Measurements from ENCODE around the gene DDA1. TPM values are rescaled to one million over a fixed set of nuclear protein-coding genes. Genes with fewer than 3 reads are reported as not detected.

The DDA1 gene
- total and polyA plus RNA-seq, 2 of the 13 experiments (the other 11 are each of a cell fraction or from before 2014, with no cell fraction given), result 24.5 to 26.0 TPM

DNA sequence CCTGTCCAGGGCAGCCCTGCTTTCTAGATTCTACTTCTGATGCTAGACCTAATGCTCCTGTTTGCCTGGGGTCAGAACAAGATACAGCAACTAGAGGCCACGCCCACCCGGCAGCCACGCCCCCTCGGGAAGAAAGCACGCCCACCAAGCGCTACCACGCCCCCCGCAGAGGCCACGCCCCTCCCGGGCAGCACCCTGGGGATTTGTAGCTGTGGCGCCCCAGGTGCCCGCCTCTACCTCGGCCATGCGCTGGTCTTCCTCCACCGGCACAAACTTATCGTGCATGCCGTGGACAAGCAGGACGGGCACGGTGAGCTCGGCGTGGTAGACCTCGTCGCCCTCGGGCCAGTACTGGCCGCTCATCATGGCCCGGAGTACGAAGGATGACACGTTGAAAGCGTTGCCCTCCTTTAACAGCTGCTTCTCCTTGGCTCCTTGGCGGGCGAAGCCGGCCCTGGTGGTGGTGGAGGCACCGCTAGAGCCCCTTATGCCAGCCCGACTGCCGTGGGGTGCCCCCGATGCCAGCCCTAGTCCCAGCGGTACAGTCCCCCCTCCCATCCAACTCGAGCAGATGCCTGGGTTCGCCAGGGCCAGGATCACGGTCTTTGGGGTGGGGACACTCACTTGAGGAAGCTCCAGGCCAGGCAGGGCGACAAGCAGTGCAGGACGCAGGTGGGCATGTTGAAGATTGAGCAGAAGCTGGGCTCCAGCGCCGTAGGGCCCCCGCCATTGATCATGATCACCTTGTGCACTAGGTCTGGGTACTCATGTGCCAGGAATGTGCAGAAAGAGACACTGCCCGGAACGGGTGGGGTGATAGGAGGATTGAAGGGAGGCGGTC is 15.1 kb upstream of the DDA1 start:
- H3K4me3 ChIP-seq (replicated peaks in 1 of 3; ENCODE audit: insufficient read depth in 1 of 3, low read depth in 2 of 3, low read length in 3 of 3), result no peak overlapping the region
- TF ChIP-seq AGO2 (optimal IDR thresholded peaks at IDR 0.05; ENCODE audit: low read depth, low read length) (peak; percentile 40), SP1 (IDR thresholded peaks at IDR 0.05) (no peak), SP1 (CRISPR knock-in tag; IDR thresholded peaks at IDR 0.05) (peak; percentile 37; the same call in 1 of the 2 replicates), SRSF1 (optimal IDR thresholded peaks at IDR 0.05; ENCODE audit: low read depth, low read length) (no peak)
- TF ChIP-seq, protein P1, sequence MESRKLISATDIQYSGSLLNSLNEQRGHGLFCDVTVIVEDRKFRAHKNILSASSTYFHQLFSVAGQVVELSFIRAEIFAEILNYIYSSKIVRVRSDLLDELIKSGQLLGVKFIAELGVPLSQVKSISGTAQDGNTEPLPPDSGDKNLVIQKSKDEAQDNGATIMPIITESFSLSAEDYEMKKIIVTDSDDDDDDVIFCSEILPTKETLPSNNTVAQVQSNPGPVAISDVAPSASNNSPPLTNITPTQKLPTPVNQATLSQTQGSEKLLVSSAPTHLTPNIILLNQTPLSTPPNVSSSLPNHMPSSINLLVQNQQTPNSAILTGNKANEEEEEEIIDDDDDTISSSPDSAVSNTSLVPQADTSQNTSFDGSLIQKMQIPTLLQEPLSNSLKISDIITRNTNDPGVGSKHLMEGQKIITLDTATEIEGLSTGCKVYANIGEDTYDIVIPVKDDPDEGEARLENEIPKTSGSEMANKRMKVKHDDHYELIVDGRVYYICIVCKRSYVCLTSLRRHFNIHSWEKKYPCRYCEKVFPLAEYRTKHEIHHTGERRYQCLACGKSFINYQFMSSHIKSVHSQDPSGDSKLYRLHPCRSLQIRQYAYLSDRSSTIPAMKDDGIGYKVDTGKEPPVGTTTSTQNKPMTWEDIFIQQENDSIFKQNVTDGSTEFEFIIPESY (CRISPR knock-in tag; IDR thresholded peaks at IDR 0.05), result peak; percentile 52; the same call in 1 of the 2 replicates
- TF ChIP-seq, protein P2, sequence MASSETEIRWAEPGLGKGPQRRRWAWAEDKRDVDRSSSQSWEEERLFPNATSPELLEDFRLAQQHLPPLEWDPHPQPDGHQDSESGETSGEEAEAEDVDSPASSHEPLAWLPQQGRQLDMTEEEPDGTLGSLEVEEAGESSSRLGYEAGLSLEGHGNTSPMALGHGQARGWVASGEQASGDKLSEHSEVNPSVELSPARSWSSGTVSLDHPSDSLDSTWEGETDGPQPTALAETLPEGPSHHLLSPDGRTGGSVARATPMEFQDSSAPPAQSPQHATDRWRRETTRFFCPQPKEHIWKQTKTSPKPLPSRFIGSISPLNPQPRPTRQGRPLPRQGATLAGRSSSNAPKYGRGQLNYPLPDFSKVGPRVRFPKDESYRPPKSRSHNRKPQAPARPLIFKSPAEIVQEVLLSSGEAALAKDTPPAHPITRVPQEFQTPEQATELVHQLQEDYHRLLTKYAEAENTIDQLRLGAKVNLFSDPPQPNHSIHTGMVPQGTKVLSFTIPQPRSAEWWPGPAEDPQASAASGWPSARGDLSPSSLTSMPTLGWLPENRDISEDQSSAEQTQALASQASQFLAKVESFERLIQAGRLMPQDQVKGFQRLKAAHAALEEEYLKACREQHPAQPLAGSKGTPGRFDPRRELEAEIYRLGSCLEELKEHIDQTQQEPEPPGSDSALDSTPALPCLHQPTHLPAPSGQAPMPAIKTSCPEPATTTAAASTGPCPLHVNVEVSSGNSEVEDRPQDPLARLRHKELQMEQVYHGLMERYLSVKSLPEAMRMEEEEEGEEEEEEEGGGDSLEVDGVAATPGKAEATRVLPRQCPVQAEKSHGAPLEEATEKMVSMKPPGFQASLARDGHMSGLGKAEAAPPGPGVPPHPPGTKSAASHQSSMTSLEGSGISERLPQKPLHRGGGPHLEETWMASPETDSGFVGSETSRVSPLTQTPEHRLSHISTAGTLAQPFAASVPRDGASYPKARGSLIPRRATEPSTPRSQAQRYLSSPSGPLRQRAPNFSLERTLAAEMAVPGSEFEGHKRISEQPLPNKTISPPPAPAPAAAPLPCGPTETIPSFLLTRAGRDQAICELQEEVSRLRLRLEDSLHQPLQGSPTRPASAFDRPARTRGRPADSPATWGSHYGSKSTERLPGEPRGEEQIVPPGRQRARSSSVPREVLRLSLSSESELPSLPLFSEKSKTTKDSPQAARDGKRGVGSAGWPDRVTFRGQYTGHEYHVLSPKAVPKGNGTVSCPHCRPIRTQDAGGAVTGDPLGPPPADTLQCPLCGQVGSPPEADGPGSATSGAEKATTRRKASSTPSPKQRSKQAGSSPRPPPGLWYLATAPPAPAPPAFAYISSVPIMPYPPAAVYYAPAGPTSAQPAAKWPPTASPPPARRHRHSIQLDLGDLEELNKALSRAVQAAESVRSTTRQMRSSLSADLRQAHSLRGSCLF (CRISPR knock-in tag; IDR thresholded peaks at IDR 0.05; ENCODE audit: borderline replicate concordance), result no peak
- TF ChIP-seq, protein P3, sequence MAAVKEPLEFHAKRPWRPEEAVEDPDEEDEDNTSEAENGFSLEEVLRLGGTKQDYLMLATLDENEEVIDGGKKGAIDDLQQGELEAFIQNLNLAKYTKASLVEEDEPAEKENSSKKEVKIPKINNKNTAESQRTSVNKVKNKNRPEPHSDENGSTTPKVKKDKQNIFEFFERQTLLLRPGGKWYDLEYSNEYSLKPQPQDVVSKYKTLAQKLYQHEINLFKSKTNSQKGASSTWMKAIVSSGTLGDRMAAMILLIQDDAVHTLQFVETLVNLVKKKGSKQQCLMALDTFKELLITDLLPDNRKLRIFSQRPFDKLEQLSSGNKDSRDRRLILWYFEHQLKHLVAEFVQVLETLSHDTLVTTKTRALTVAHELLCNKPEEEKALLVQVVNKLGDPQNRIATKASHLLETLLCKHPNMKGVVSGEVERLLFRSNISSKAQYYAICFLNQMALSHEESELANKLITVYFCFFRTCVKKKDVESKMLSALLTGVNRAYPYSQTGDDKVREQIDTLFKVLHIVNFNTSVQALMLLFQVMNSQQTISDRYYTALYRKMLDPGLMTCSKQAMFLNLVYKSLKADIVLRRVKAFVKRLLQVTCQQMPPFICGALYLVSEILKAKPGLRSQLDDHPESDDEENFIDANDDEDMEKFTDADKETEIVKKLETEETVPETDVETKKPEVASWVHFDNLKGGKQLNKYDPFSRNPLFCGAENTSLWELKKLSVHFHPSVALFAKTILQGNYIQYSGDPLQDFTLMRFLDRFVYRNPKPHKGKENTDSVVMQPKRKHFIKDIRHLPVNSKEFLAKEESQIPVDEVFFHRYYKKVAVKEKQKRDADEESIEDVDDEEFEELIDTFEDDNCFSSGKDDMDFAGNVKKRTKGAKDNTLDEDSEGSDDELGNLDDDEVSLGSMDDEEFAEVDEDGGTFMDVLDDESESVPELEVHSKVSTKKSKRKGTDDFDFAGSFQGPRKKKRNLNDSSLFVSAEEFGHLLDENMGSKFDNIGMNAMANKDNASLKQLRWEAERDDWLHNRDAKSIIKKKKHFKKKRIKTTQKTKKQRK (IDR thresholded peaks at IDR 0.05; ENCODE audit: low read length), result no peak
- TF ChIP-seq, protein P4, sequence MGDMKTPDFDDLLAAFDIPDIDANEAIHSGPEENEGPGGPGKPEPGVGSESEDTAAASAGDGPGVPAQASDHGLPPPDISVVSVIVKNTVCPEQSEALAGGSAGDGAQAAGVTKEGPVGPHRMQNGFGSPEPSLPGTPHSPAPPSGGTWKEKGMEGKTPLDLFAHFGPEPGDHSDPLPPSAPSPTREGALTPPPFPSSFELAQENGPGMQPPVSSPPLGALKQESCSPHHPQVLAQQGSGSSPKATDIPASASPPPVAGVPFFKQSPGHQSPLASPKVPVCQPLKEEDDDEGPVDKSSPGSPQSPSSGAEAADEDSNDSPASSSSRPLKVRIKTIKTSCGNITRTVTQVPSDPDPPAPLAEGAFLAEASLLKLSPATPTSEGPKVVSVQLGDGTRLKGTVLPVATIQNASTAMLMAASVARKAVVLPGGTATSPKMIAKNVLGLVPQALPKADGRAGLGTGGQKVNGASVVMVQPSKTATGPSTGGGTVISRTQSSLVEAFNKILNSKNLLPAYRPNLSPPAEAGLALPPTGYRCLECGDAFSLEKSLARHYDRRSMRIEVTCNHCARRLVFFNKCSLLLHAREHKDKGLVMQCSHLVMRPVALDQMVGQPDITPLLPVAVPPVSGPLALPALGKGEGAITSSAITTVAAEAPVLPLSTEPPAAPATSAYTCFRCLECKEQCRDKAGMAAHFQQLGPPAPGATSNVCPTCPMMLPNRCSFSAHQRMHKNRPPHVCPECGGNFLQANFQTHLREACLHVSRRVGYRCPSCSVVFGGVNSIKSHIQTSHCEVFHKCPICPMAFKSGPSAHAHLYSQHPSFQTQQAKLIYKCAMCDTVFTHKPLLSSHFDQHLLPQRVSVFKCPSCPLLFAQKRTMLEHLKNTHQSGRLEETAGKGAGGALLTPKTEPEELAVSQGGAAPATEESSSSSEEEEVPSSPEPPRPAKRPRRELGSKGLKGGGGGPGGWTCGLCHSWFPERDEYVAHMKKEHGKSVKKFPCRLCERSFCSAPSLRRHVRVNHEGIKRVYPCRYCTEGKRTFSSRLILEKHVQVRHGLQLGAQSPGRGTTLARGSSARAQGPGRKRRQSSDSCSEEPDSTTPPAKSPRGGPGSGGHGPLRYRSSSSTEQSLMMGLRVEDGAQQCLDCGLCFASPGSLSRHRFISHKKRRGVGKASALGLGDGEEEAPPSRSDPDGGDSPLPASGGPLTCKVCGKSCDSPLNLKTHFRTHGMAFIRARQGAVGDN (CRISPR knock-in tag; IDR thresholded peaks at IDR 0.05), result 0 out of 2 replicates have a peak, but pooled peaks have one; percentile 6

More for the DNA sequence above, 15.1 kb upstream of the DDA1 start:
- ChIA-PET POLR2A (no interaction called here), CTCF (ENCODE audit: low intra/inter-chr PET ratio, low total read pairs) (no interaction called here)
- DNase-seq (ENCODE audit: low spot score) (no peak), FAIRE-seq (no peak), ATAC-seq (no peak)
- H3K9me3 ChIP-seq (ENCODE audit: low read length), result peaks cover 5% of the 10 kb centered on the region
- H3K9ac ChIP-seq (ENCODE audit: insufficient read depth, low read depth, low read length), result no peak overlapping the region
- in situ Hi-C loops (cut with HindIII; ENCODE audit: extremely low pct_ligation_motif_present, low pct_unique_long_range_greater_than_20kb), result no loop called here
- no peaks in the 10 kb centered on the region for H3K79me2 ChIP-seq (ENCODE audit: insufficient read depth, low read length)
- WGBS (ENCODE audit: low lambda C conversion rate), result 93% methylated on average over 18 of the region's 48 CpGs
- no peak overlapping the region for H3K4me2 ChIP-seq (ENCODE audit: low read depth, low read length)
- H4K20me1 ChIP-seq (ENCODE audit: insufficient read depth, low read length), result no peaks in the 10 kb centered on the region
- intact Hi-C loops (cut with micrococcal nuclease; ENCODE audit: unreplicated experiment), result no loop called here
- BruUV-seq (replicated peaks), result no TSS peak
- no peak overlapping the region for H2AFZ ChIP-seq (ENCODE audit: low read length)
- H3K27me3 ChIP-seq (ENCODE audit: control insufficient read depth in 1 of 2, insufficient read depth in 2 of 2, low read length in 2 of 2), result no peaks in the 10 kb centered on the region
- no peak overlapping the region for H3K27ac ChIP-seq (ENCODE audit: extremely low read length, insufficient read depth, low read length)
- H3K36me3 ChIP-seq (replicated peaks in 1 of 2; ENCODE audit: control insufficient read depth in 1 of 2, insufficient read depth in 2 of 2, low read length in 2 of 2), result peaks cover 0 to 6% of the 10 kb centered on the region in 2 experiments; a peak in 1 of 5 replicates
- no peaks in the 10 kb centered on the region for H3K4me1 ChIP-seq (ENCODE audit: insufficient read depth, low read length)
